ENCODE data around the gene TMEM43. TPM values are rescaled to one million over a fixed set of nuclear protein-coding genes. Genes with fewer than 3 reads are reported as not detected.
"Not testable (repeated sequence)": the region's sequence is repeated elsewhere in the genome, so short reads cannot be mapped to it uniquely, and the experiment has no call there.

TMEM43 gene
- total RNA-seq, 4 donors from 2014 or later = 64.0 to 140 (median 76.3) TPM

GRCh38 chr3:14119651-14120050 is 5.2 kb upstream of the TMEM43 start:
- intact Hi-C loops (cut with DNase I) = loop anchor here (10.0 kb wide), 1 partner anchor 225 kb away; no protein-coding TSS in a partner anchor
- no peaks in the 10 kb centered on the region for H3K27me3 ChIP-seq
- WGBS, 2 donors = 72 to 75% methylated on average over 2 of the region's 2 CpGs

GRCh38 chr3:14120111-14120920 is 4.5 kb upstream of the TMEM43 start:
- H3K4me3 ChIP-seq = no peak overlapping the region
- H3K9me3 ChIP-seq = no peaks in the 10 kb centered on the region
- DNase-seq = no peak
- 92% methylated on average over 11 of the region's 11 CpGs for WGBS, 2 donors
- no peaks in the 10 kb centered on the region for H3K27me3 ChIP-seq
- intact Hi-C loops (cut with DNase I) = no loop called here
- H3K4me1 ChIP-seq = peaks cover 18 to 58% (median 29%) of the 10 kb centered on the region in 3 donors
- TF ChIP-seq POLR2A (IDR thresholded peaks at IDR 0.05) = no peak
- no peak for TF ChIP-seq CTCF (IDR thresholded peaks at IDR 0.05)
- H3K27ac ChIP-seq = peak overlapping the region in 2 of 4 donors; percentile 70 to 73
- H3K36me3 ChIP-seq = peaks cover 0 to 27% (median 9%) of the 10 kb centered on the region in 3 donors

More at GRCh38 chr3:14119651-14120050, 5.2 kb upstream of the TMEM43 start:
- Histone ChIP-seq H3K36me3 (peaks cover 0 to 34% (median 16%) of the 10 kb centered on the region in 3 donors), H3K4me3 (no peak overlapping the region), H3K27ac (peak overlapping the region in 2 of 4 donors; percentile 70 to 73), H3K4me1 (peaks cover 18 to 61% (median 29%) of the 10 kb centered on the region in 3 donors), H3K9me3 (no peaks in the 10 kb centered on the region)
- DNase-seq = no peak
- no peak for TF ChIP-seq POLR2A (IDR thresholded peaks at IDR 0.05)
- TF ChIP-seq CTCF (IDR thresholded peaks at IDR 0.05) = no peak

- intact Hi-C loops (cut with DNase I); DNase-seq; H3K27ac ChIP-seq; H3K4me3 ChIP-seq; H3K27me3 ChIP-seq; H3K9me3 ChIP-seq: not testable (repeated sequence)
- Histone ChIP-seq H3K36me3 (peaks cover 0 to 21% (median 3%) of the 10 kb centered on the region in 3 donors), H3K4me1 (peaks cover 18 to 64% (median 31%) of the 10 kb centered on the region in 3 donors)
- 100% methylated on average over 1 to 2 of the region's 2 CpGs for WGBS, 2 donors
Observed at GRCh38 chr3:14120921-14121448, 3.9 kb upstream of the TMEM43 start.

DNA sequence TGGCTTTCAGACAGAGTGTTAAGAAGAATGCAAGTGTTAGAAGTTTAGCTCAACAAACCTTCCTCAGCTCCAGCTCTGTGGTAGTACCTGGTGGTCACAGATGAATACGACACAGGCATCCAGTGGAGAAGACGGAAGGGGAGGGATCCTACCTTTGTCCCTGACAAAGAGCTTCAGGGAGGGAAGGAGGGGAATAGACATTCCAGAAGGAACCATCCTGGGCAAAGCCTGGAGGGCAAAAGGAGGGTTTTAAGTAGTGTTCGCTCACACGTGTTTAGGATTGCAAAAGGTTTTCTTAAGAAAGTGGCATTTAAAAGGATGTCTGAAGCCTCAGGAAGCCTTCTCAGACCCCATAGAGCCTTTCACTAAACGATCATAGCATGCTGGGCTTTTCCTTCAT is 3.0 kb upstream of the TMEM43 start:
- intact Hi-C loops (cut with DNase I) = no loop called here
- TF ChIP-seq POLR2A (IDR thresholded peaks at IDR 0.05) (no peak), CTCF (IDR thresholded peaks at IDR 0.05) (no peak)
- Histone ChIP-seq H3K27me3 (no peaks in the 10 kb centered on the region), H3K9me3 (no peaks in the 10 kb centered on the region), H3K4me1 (peaks cover 26 to 73% (median 40%) of the 10 kb centered on the region in 3 donors), H3K27ac (peak overlapping the region in 2 of 4 donors; percentile 31 to 98), H3K36me3 (peaks cover 0 to 18% (median 0%) of the 10 kb centered on the region in 3 donors), H3K4me3 (no peak overlapping the region)
- no peak for DNase-seq
- WGBS, 2 donors = 76% methylated on average over 5 of the region's 5 CpGs

DNA sequence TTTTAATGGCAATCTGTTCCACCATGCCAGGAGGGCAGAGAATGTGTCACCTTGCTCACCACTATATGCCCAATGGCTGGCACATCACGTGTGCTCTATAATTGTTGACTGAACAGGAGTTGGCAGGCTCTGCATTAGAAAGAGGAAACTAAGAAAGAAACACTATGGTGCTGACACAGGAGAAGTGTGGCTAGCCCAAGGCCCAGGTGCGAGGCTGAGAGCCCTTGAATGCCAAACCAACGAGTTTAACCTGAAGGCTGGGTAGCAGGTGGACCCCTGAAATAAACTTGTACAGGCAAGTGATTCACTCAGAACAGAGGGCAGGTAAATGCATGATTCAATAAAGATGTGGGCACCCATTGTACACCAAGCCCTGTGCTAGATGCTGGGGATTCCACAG is 2.6 kb upstream of the TMEM43 start:
- TF ChIP-seq CTCF (IDR thresholded peaks at IDR 0.05) (no peak), POLR2A (IDR thresholded peaks at IDR 0.05) (no peak)
- Histone ChIP-seq H3K36me3 (peaks cover 0 to 22% (median 0%) of the 10 kb centered on the region in 3 donors), H3K4me3 (no peak overlapping the region), H3K4me1 (peaks cover 30 to 77% (median 45%) of the 10 kb centered on the region in 3 donors), H3K9me3 (no peaks in the 10 kb centered on the region), H3K27ac (peak overlapping the region in 2 of 4 donors; percentile 98 to 99), H3K27me3 (no peaks in the 10 kb centered on the region)
- intact Hi-C loops (cut with DNase I) = no loop called here
- DNase-seq = no peak
- WGBS, 2 donors = 47 to 53% methylated on average over 2 to 3 of the region's 3 CpGs
